ENCODE data around the gene SLC37A2. TPM values are rescaled to one million over a fixed set of nuclear protein-coding genes. Genes with fewer than 3 reads are reported as not detected.
A peak's percentile ranks its signal among the peaks of the same experiment; 100 is the strongest.

The SLC37A2 gene
- total RNA-seq, 4 donors from 2014 or later = 0.88 to 6.6 (median 2.6) TPM

GRCh38 chr11:125108469-125108868 is 45.4 kb downstream of the SLC37A2 start:
- H3K27ac ChIP-seq = no peak overlapping the region
- DNase-seq = no peak
- H3K27me3 ChIP-seq = no peaks in the 10 kb centered on the region
- TF ChIP-seq CTCF (IDR thresholded peaks at IDR 0.05) = no peak
- no peak for TF ChIP-seq POLR2A (IDR thresholded peaks at IDR 0.05)
- H3K4me3 ChIP-seq = no peak overlapping the region
- H3K9me3 ChIP-seq = no peaks in the 10 kb centered on the region
- no peaks in the 10 kb centered on the region for H3K36me3 ChIP-seq
- H3K4me1 ChIP-seq = peaks cover 0 to 6% (median 2%) of the 10 kb centered on the region in 4 donors

GRCh38 chr11:125110506-125110905 is 47.4 kb downstream of the SLC37A2 start:
- H3K9me3 ChIP-seq = no peaks in the 10 kb centered on the region
- H3K27me3 ChIP-seq = no peaks in the 10 kb centered on the region
- no peak overlapping the region for H3K27ac ChIP-seq
- TF ChIP-seq POLR2A (IDR thresholded peaks at IDR 0.05) (no peak), CTCF (IDR thresholded peaks at IDR 0.05) (no peak)
- DNase-seq = no peak
- H3K36me3 ChIP-seq = no peaks in the 10 kb centered on the region
- H3K4me1 ChIP-seq = peaks cover 0 to 6% (median 2%) of the 10 kb centered on the region in 4 donors
- H3K4me3 ChIP-seq = peak overlapping the region in 3 of 4 donors; percentile 68 to 87 (median 78)

- Histone ChIP-seq H3K9me3 (no peaks in the 10 kb centered on the region), H3K36me3 (no peaks in the 10 kb centered on the region), H3K27me3 (no peaks in the 10 kb centered on the region), H3K4me3 (peak overlapping the region; percentile 68 to 87 (median 74)), H3K4me1 (peaks cover 0 to 6% (median 2%) of the 10 kb centered on the region in 4 donors), H3K27ac (peak overlapping the region; percentile 75 to 87 (median 80))
- no peak for TF ChIP-seq CTCF (IDR thresholded peaks at IDR 0.05)
- TF ChIP-seq POLR2A (IDR thresholded peaks at IDR 0.05) = no peak
- DNase-seq = peak in 1 of 3 donors; percentile 50
Observed at GRCh38 chr11:125111001-125111342, 47.9 kb downstream of the SLC37A2 start.

- TF ChIP-seq CTCF (IDR thresholded peaks at IDR 0.05) (peak in 1 of 6 experiments; percentile 2), POLR2A (IDR thresholded peaks at IDR 0.05) (peak in 1 of 2 donors; percentile 16)
- Histone ChIP-seq H3K4me3 (peak within 1 kb of the TSS; percentile 68 to 87 (median 74)), H3K36me3 (no peaks in the 10 kb centered on the region), H3K4me1 (peaks cover 0 to 6% (median 2%) of the 10 kb centered on the region in 4 donors), H3K27me3 (no peaks in the 10 kb centered on the region), H3K9me3 (no peaks in the 10 kb centered on the region), H3K27ac (peak within 1 kb of the TSS; percentile 75 to 87 (median 80))
- peak; percentile 98 to 100 (median 99) for DNase-seq
Observed at GRCh38 chr11:125111343-125112207, 48.5 kb downstream of the SLC37A2 start, which contains the start of gene TMEM218. Gene TMEM218 (minus strand): TSS chr11:125111626. CDS start chr11:125102241, 9,385 bp downstream.

- peak overlapping the region; percentile 17 to 87 (median 46) for H3K27ac ChIP-seq
- peaks cover 0 to 6% (median 2%) of the 10 kb centered on the region in 4 donors for H3K4me1 ChIP-seq
- H3K4me3 ChIP-seq = peak overlapping the region; percentile 68 to 87 (median 74)
- no peak for DNase-seq
- H3K9me3 ChIP-seq = no peaks in the 10 kb centered on the region
- H3K36me3 ChIP-seq = no peaks in the 10 kb centered on the region
- TF ChIP-seq CTCF (IDR thresholded peaks at IDR 0.05) = no peak
- TF ChIP-seq POLR2A (IDR thresholded peaks at IDR 0.05) = no peak
- H3K27me3 ChIP-seq = no peaks in the 10 kb centered on the region
Observed at GRCh38 chr11:125112208-125112604, 49.1 kb downstream of the SLC37A2 start.
